BLaER1 treated with 17β-estradiol and CSF1 and Interleukin-3, amounts not matched to agents 10 nM and 100 nM (cell line): ENCODE results near the gene BLVRA.
"Not testable (repeated sequence)": the region's sequence is repeated elsewhere in the genome, so short reads cannot be mapped to it uniquely, and the experiment has no call there.

ENCODE experiments used
- H3K27ac ChIP-seq, 11 experiments: shearing (Covaris generic); formaldehyde crosslinking; 2 replicates each; pipeline ENCODE4 v1.8.1; 2022
- H3K27me3 ChIP-seq, 11 experiments: shearing (Covaris generic); formaldehyde crosslinking; 2 replicates each; pipeline ENCODE4 v1.8.1; 2022
- H3K36me3 ChIP-seq, 11 experiments: shearing (Covaris generic); formaldehyde crosslinking; 2 replicates each; pipeline ENCODE4 v1.8.1; 2022
- H3K4me1 ChIP-seq, 10 experiments: shearing (Covaris generic); formaldehyde crosslinking; 2 replicates each; pipeline ENCODE4 v1.8.1; 2022
- H3K4me2 ChIP-seq, 11 experiments: shearing (Covaris generic); formaldehyde crosslinking; 2 replicates each; pipeline ENCODE4 v1.8.1; 2022
- H3K4me3 ChIP-seq, 10 experiments: shearing (Covaris generic); formaldehyde crosslinking; 2 replicates each; pipeline ENCODE4 v1.8.1; 2022
- H3K9ac ChIP-seq, 11 experiments: shearing (Covaris generic); formaldehyde crosslinking; 2 replicates each; pipeline ENCODE4 v1.8.1; 2022
- H3K9me3 ChIP-seq, 11 experiments: shearing (Covaris generic); formaldehyde crosslinking; replicated peaks in 1 of 11; 2 replicates each; pipeline ENCODE4 v1.8.1; 2022
- H4K20me1 ChIP-seq, 11 experiments: shearing (Covaris generic); formaldehyde crosslinking; 2 replicates each; pipeline ENCODE4 v1.8.1; 2022
- Cebpa-rat ChIP-seq, 11 experiments: shearing (Covaris generic); IDR thresholded peaks; 2 replicates each; pipeline ENCODE4 v1.8.1; 2022

Gene BLVRA, protein sequence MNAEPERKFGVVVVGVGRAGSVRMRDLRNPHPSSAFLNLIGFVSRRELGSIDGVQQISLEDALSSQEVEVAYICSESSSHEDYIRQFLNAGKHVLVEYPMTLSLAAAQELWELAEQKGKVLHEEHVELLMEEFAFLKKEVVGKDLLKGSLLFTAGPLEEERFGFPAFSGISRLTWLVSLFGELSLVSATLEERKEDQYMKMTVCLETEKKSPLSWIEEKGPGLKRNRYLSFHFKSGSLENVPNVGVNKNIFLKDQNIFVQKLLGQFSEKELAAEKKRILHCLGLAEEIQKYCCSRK

GRCh38 chr7:43758029-43758821 lies at the start of gene BLVRA:
Gene BLVRA, plus strand, starts transcription at chr7:43758680. Its CDS starts 12,479 bp downstream, at chr7:43771159.
- H3K9me3 ChIP-seq, result 0 out of 22 replicates have a peak, but pooled peaks cover 0 to 1% (median 0%) of the 10 kb centered on the region in 11 experiments
- H3K36me3 ChIP-seq, result no peaks in the 10 kb centered on the region
- no peaks in the 10 kb centered on the region for H4K20me1 ChIP-seq
- TF ChIP-seq Cebpa-rat (IDR thresholded peaks at IDR 0.05), result no peak
- H3K4me2 ChIP-seq, result peak within 1 kb of the TSS; percentile 87 to 98 (median 95)
- peaks cover 5 to 90% (median 11%) of the 10 kb centered on the region in 10 experiments for H3K4me1 ChIP-seq
- H3K27ac ChIP-seq, result peak within 1 kb of the TSS; percentile 7 to 59 (median 40); a peak in 16 of 22 replicates
- H3K27me3 ChIP-seq, result peaks cover 12 to 42% (median 35%) of the 10 kb centered on the region in 11 experiments
- H3K4me3 ChIP-seq, result peak within 1 kb of the TSS; percentile 61 to 78 (median 68)
- peak within 1 kb of the TSS; percentile 57 to 87 (median 76) for H3K9ac ChIP-seq

DNA sequence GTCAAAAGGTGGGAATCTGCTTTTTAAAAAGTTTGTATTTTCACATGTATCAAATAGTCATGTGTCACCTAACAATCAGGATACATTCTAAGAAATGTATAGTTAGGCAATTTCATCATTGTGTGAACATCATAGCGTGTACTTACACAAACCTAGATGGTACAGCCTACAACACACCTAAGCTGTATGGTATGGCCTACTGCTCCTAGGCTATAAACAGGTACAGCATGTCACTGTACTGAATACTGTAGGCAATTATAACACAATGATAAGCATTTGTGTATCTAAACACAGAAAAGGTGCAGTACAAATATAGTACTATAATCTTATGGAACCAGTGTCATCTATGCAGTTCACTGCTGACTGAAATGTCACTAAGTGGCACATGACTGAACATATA lies 47.0 kb upstream of the BLVRA start:
- H3K9ac ChIP-seq, result no peak overlapping the region
- peaks cover 46 to 61% (median 51%) of the 10 kb centered on the region in 11 experiments for H3K9me3 ChIP-seq
- H3K27ac ChIP-seq, result no peak overlapping the region
- peaks cover 0 to 16% (median 0%) of the 10 kb centered on the region in 11 experiments; a peak in 6 of 22 replicates for H4K20me1 ChIP-seq
- peaks cover 28 to 83% (median 59%) of the 10 kb centered on the region in 11 experiments for H3K36me3 ChIP-seq
- no peak overlapping the region for H3K4me3 ChIP-seq
- H3K4me2 ChIP-seq, result no peak overlapping the region
- no peak for TF ChIP-seq Cebpa-rat (IDR thresholded peaks at IDR 0.05)
- H3K4me1 ChIP-seq, result no peaks in the 10 kb centered on the region
- no peaks in the 10 kb centered on the region for H3K27me3 ChIP-seq

DNA sequence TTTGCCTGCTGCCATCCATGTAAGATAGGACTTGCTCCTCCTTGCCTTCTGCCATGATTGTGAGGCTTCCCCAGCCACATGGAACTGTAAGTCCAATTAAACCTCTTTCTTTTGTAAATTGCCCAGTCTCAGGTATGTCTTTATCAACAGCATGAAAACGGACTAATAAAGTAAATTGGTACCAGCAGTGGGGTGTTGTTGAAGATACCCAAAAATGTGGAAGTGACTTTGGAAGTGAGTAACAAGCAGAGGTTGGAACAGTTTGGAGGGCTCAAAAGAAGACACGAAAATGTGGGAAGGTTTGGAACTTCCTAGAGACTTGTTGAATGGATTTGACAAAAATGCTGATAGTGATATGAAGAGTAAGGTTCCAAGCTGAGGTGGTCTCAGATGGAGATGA lies 42.5 kb upstream of the BLVRA start:
- H3K4me3 ChIP-seq, H3K27me3 ChIP-seq, H3K4me1 ChIP-seq, H3K9ac ChIP-seq, H3K27ac ChIP-seq, H3K4me2 ChIP-seq: not testable (repeated sequence)
- peaks cover 19 to 39% (median 30%) of the 10 kb centered on the region in 11 experiments for H3K9me3 ChIP-seq
- peaks cover 6 to 80% (median 39%) of the 10 kb centered on the region in 11 experiments; a peak in 21 of 22 replicates for H3K36me3 ChIP-seq
- H4K20me1 ChIP-seq, result peaks cover 0 to 30% (median 14%) of the 10 kb centered on the region in 11 experiments; a peak in 10 of 22 replicates

DNA sequence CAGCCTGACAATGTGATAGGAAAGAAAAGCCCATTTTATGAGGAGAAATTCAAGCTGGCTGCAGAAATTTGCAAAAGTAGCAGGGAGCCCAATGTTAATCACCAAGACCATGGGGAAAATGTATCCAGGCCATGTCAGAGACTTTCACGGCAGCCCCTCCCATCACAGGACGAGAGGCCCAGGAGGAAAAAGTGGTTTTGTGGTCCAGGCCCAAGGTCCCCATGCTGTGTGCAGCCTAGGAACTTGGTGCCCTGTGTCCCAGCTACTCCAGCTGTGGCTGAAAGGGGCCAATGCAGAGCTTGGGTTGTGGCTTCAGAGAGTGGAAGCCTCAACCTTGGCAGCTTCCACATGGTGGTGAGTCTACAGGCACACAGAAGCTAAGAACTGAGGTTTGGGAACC lies 41.9 kb upstream of the BLVRA start:
- no peak overlapping the region for H3K27ac ChIP-seq
- no peak overlapping the region for H3K9ac ChIP-seq
- no peak for TF ChIP-seq Cebpa-rat (IDR thresholded peaks at IDR 0.05)
- no peak overlapping the region for H3K4me3 ChIP-seq
- peaks cover 19 to 39% (median 30%) of the 10 kb centered on the region in 11 experiments for H3K9me3 ChIP-seq
- H4K20me1 ChIP-seq, result peaks cover 0 to 32% (median 20%) of the 10 kb centered on the region in 11 experiments; a peak in 14 of 22 replicates
- H3K4me2 ChIP-seq, result no peak overlapping the region
- peaks cover 6 to 74% (median 38%) of the 10 kb centered on the region in 11 experiments; a peak in 21 of 22 replicates for H3K36me3 ChIP-seq
- H3K27me3 ChIP-seq, result no peaks in the 10 kb centered on the region
- H3K4me1 ChIP-seq, result no peaks in the 10 kb centered on the region

GRCh38 chr7:43721193-43721806 lies 37.2 kb upstream of the BLVRA start:
- H3K9ac ChIP-seq, result no peak overlapping the region
- H3K4me3 ChIP-seq, result no peak overlapping the region
- peaks cover 8 to 68% (median 39%) of the 10 kb centered on the region in 11 experiments; a peak in 18 of 22 replicates for H4K20me1 ChIP-seq
- H3K27me3 ChIP-seq, result no peaks in the 10 kb centered on the region
- no peak for TF ChIP-seq Cebpa-rat (IDR thresholded peaks at IDR 0.05)
- H3K36me3 ChIP-seq, result peaks cover 0 to 39% (median 19%) of the 10 kb centered on the region in 11 experiments; a peak in 19 of 22 replicates
- H3K4me2 ChIP-seq, result no peak overlapping the region
- H3K27ac ChIP-seq, result no peak overlapping the region
- peaks cover 0 to 11% (median 0%) of the 10 kb centered on the region in 10 experiments; a peak in 1 of 20 replicates for H3K4me1 ChIP-seq
- H3K9me3 ChIP-seq, result peaks cover 11 to 24% (median 20%) of the 10 kb centered on the region in 11 experiments

GRCh38 chr7:43723007-43723341 lies 35.5 kb upstream of the BLVRA start:
- no peak overlapping the region for H3K4me3 ChIP-seq
- H3K27ac ChIP-seq, result no peak overlapping the region
- peaks cover 2 to 24% (median 9%) of the 10 kb centered on the region in 10 experiments; a peak in 14 of 20 replicates for H3K4me1 ChIP-seq
- no peak overlapping the region for H3K9ac ChIP-seq
- no peaks in the 10 kb centered on the region for H3K27me3 ChIP-seq
- no peak overlapping the region for H3K4me2 ChIP-seq
- peaks cover 0 to 22% (median 8%) of the 10 kb centered on the region in 11 experiments; a peak in 8 of 22 replicates for H3K36me3 ChIP-seq
- TF ChIP-seq Cebpa-rat (IDR thresholded peaks at IDR 0.05), result no peak
- peaks cover 8 to 74% (median 39%) of the 10 kb centered on the region in 11 experiments; a peak in 18 of 22 replicates for H4K20me1 ChIP-seq
- H3K9me3 ChIP-seq, result peaks cover 0 to 8% (median 3%) of the 10 kb centered on the region in 11 experiments; a peak in 6 of 22 replicates

GRCh38 chr7:43725251-43725650 lies 33.2 kb upstream of the BLVRA start:
- Histone ChIP-seq H3K36me3 (peaks cover 0 to 9% (median under 1%) of the 10 kb centered on the region in 11 experiments; a peak in 4 of 22 replicates), H4K20me1 (peaks cover 8 to 62% (median 31%) of the 10 kb centered on the region in 11 experiments; a peak in 18 of 22 replicates), H3K27ac (no peak overlapping the region), H3K27me3 (no peaks in the 10 kb centered on the region), H3K4me2 (no peak overlapping the region), H3K9ac (no peak overlapping the region), H3K4me1 (peaks cover 14 to 35% (median 22%) of the 10 kb centered on the region in 10 experiments), H3K4me3 (no peak overlapping the region), H3K9me3 (no peaks in the 10 kb centered on the region)
- TF ChIP-seq Cebpa-rat (IDR thresholded peaks at IDR 0.05), result no peak

GRCh38 chr7:43726466-43726865 lies 32.0 kb upstream of the BLVRA start:
- Histone ChIP-seq H3K4me2 (peak overlapping the region in 3 of 11 experiments; percentile 1 to 78 (median 1); a peak in 1 of 22 replicates), H3K4me3 (no peak overlapping the region), H3K9me3 (no peaks in the 10 kb centered on the region), H3K36me3 (peaks cover 0 to 6% (median 0%) of the 10 kb centered on the region in 11 experiments; a peak in 1 of 22 replicates), H3K27ac (no peak overlapping the region), H3K4me1 (peaks cover 18 to 37% (median 24%) of the 10 kb centered on the region in 10 experiments), H4K20me1 (peaks cover 8 to 52% (median 21%) of the 10 kb centered on the region in 11 experiments; a peak in 18 of 22 replicates), H3K9ac (no peak overlapping the region), H3K27me3 (no peaks in the 10 kb centered on the region)
- no peak for TF ChIP-seq Cebpa-rat (IDR thresholded peaks at IDR 0.05)
